MM.1S (cell line): ENCODE measurements around the gene XCR1.

Experiments used
- DNase-seq: peaks from one replicate; pipeline ENCODE4 v3.0.0-alpha.2; 2015
- H2AFZ ChIP-seq: fragments of 300-600 bp; sonication (generic); 2 replicates; pipeline ENCODE4 v1.6.0; 2016; ENCODE audit warnings: antibody characterized with exemption, low read length
- H3F3A ChIP-seq: fragments of 300-600 bp; sonication (generic); 2 replicates; pipeline ENCODE4 v1.6.1; 2016; ENCODE audit warnings: mild to moderate bottlenecking, antibody characterized with exemption, low read length, moderate library complexity, mixed read lengths; ENCODE audit not compliant: insufficient read depth
- H3K27ac ChIP-seq: fragments of 300-600 bp; sonication (generic); 2 replicates; pipeline ENCODE4 v1.5.1; 2016; ENCODE audit warnings: mild to moderate bottlenecking, low read length
- H3K27me3 ChIP-seq: fragments of 300-600 bp; sonication (generic); replicated peaks from 2 replicates; pipeline ENCODE4 v1.6.0; 2016; ENCODE audit warnings: low read length; ENCODE audit not compliant: insufficient read depth
- H3K36me3 ChIP-seq: fragments of 300-600 bp; sonication (generic); replicated peaks from 2 replicates; pipeline ENCODE4 v1.6.1; 2016; ENCODE audit warnings: mild to moderate bottlenecking, low read length, mixed read lengths; ENCODE audit not compliant: insufficient read depth
- H3K4me1 ChIP-seq: fragments of 300-600 bp; sonication (generic); 2 replicates; pipeline ENCODE4 v1.6.1; 2016; ENCODE audit warnings: low read length, mixed read lengths
- H3K4me2 ChIP-seq: fragments of 300-600 bp; sonication (generic); 2 replicates; pipeline ENCODE4 v1.6.0; 2016; ENCODE audit warnings: low read depth, low read length
- H3K4me3 ChIP-seq: fragments of 300-600 bp; sonication (generic); 2 replicates; pipeline ENCODE4 v1.5.1; 2016; ENCODE audit warnings: low read length, mixed read lengths
- H3K79me2 ChIP-seq: fragments of 300-600 bp; sonication (generic); 2 replicates; pipeline ENCODE4 v1.6.1; 2016; ENCODE audit warnings: mixed run types, low read length, mixed read lengths
- H3K9ac ChIP-seq: fragments of 300-600 bp; sonication (generic); 2 replicates; pipeline ENCODE4 v1.6.1; 2016; ENCODE audit warnings: low read length, mixed read lengths
- H3K9me2 ChIP-seq: fragments of 300-600 bp; sonication (generic); replicated peaks from 2 replicates; pipeline ENCODE4 v1.6.1; 2016; ENCODE audit warnings: mild to moderate bottlenecking, low read length, mixed read lengths; ENCODE audit not compliant: insufficient read depth
- H3K9me3 ChIP-seq: fragments of 300-600 bp; sonication (generic); replicated peaks from 2 replicates; pipeline ENCODE4 v1.6.1; 2016; ENCODE audit warnings: mild to moderate bottlenecking, low read length, mixed read lengths; ENCODE audit not compliant: insufficient read depth
- H4K20me1 ChIP-seq: fragments of 300-600 bp; sonication (generic); 2 replicates; pipeline ENCODE4 v1.6.1; 2016; ENCODE audit warnings: mild to moderate bottlenecking, low read length, moderate library complexity, mixed read lengths; ENCODE audit not compliant: insufficient read depth
- EZH2 ChIP-seq: fragments of 300-600 bp; sonication (generic); optimal IDR thresholded peaks from 2 replicates; pipeline ENCODE3; 2017; ENCODE audit warnings: low read depth, mild to moderate bottlenecking, antibody characterized with exemption, low read length, mixed read lengths
- EZH2phosphoT487 ChIP-seq: fragments of 300-600 bp; sonication (generic); IDR thresholded peaks from 2 replicates; pipeline ENCODE4 v1.6.1; 2018; ENCODE audit warnings: antibody characterized with exemption, low read length
- TF ChIP-seq, protein P1 (sequence below): fragments of 300-600 bp; sonication (generic); IDR thresholded peaks from 2 replicates; pipeline ENCODE4 v1.5.1; 2016; ENCODE audit warnings: antibody characterized with exemption, low read length, mixed read lengths

The XCR1 gene

DNA sequence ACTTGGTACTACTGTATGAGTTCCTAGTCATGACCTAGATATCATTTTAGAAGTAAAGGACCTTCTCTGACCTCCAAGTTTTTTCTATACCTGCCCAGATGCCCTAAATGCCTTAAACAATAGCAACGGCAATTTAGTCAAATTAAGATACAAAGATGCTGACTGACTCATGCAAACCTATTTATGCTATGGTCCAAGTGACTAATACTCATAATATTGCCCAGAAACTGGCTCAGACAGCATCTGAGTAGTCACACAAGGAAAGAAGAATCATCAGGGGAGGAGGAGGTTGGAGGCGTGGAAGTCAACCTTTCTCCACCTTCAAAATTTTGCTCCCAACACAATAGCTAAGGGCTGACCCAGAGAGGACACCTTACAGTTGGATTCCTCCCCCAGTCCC is 38.5 kb downstream of the XCR1 start:
- Histone ChIP-seq H3K4me3 (no peak overlapping the region), H2AFZ (no peak overlapping the region), H3K4me2 (no peak overlapping the region), H3K9ac (no peak overlapping the region), H3K9me3 (no peaks in the 10 kb centered on the region), H3K79me2 (no peaks in the 10 kb centered on the region), H3K27ac (no peak overlapping the region), H3K9me2 (no peaks in the 10 kb centered on the region), H3K27me3 (no peaks in the 10 kb centered on the region), H3F3A (no peaks in the 10 kb centered on the region), H3K4me1 (peaks cover 8% of the 10 kb centered on the region; the same call in 1 of the 2 replicates), H4K20me1 (no peaks in the 10 kb centered on the region), H3K36me3 (no peaks in the 10 kb centered on the region)
- no peak for DNase-seq
- no peak for TF ChIP-seq EZH2
- no peak for TF ChIP-seq EZH2phosphoT487
- TF ChIP-seq, protein P1, sequence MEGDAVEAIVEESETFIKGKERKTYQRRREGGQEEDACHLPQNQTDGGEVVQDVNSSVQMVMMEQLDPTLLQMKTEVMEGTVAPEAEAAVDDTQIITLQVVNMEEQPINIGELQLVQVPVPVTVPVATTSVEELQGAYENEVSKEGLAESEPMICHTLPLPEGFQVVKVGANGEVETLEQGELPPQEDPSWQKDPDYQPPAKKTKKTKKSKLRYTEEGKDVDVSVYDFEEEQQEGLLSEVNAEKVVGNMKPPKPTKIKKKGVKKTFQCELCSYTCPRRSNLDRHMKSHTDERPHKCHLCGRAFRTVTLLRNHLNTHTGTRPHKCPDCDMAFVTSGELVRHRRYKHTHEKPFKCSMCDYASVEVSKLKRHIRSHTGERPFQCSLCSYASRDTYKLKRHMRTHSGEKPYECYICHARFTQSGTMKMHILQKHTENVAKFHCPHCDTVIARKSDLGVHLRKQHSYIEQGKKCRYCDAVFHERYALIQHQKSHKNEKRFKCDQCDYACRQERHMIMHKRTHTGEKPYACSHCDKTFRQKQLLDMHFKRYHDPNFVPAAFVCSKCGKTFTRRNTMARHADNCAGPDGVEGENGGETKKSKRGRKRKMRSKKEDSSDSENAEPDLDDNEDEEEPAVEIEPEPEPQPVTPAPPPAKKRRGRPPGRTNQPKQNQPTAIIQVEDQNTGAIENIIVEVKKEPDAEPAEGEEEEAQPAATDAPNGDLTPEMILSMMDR, result no peak

DNA sequence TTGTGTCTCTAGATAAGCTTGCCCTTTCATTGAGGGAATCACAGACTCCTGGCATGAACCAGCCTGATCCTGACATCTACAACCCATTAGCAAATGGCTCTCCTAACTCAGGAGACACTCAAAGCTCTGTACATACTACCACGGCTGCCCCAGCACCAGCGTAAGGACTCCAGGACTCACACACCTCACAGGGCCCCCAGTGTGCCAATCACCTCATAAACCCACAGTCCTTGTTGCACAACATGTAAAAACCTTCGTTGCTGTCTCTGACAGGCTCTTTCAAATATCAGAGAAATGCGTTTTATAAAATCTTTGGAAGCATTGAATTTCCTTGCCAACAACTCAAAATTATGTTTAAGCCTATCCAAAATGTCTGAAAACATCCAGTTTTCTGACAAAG is 38.9 kb downstream of the XCR1 start:
- Histone ChIP-seq H3K4me2 (no peak overlapping the region), H3F3A (no peaks in the 10 kb centered on the region), H3K79me2 (no peaks in the 10 kb centered on the region), H3K27me3 (no peaks in the 10 kb centered on the region), H3K4me3 (no peak overlapping the region), H3K9me3 (no peaks in the 10 kb centered on the region), H3K4me1 (peaks cover 8% of the 10 kb centered on the region; the same call in 1 of the 2 replicates), H2AFZ (no peak overlapping the region), H3K27ac (no peak overlapping the region), H4K20me1 (no peaks in the 10 kb centered on the region), H3K9me2 (no peaks in the 10 kb centered on the region), H3K36me3 (no peaks in the 10 kb centered on the region), H3K9ac (no peak overlapping the region)
- no peak for DNase-seq
- no peak for TF ChIP-seq EZH2phosphoT487
- TF ChIP-seq, protein P1, result no peak
- TF ChIP-seq EZH2, result no peak

DNA sequence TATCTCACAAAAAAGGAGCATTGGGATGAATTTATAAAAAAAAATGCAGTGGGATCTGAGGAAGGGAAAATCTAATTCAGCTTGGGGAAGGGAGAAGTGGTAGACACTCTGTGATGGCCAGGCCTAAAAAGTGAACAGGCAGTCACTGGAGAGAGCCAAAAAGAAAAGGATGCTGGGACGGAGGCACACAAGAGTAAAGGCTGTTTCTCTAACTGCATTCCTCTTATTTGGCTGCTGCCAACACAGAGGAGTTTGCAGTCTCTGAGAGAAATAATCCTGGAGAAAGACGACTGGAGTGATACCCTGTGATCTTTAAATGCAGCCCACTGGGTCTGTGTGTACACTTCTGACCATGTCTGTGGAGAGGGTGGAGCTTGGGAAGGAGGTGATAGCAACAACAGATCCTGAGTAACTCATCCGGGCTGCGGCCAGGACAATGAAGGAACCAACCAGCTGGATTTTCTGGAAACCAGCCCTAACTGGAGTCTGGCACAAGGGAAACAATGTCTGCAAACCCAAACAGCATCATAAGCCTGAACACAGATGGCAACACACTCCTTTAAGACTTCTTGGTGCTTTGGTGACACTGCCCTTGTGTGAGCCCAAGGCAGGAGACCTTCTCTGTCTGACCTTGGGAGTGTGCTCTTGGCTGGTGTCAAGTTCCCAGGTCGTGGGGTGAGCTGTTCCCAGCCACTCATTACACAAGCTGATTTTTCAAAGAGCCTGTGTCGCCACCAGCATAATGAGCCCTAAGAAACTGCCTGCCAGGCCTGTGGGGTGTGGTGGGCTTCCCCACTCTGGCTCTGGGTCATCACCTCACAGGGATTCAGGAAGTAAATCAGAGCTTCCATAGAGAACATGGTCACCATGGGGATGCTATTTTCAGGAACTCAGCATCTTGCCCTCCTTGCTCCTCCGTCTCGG is 39.7 kb downstream of the XCR1 start:
- Histone ChIP-seq H3K9me2 (no peaks in the 10 kb centered on the region), H3K36me3 (no peaks in the 10 kb centered on the region), H2AFZ (no peak overlapping the region), H3F3A (no peaks in the 10 kb centered on the region), H3K4me2 (no peak overlapping the region), H3K27me3 (no peaks in the 10 kb centered on the region), H4K20me1 (no peaks in the 10 kb centered on the region), H3K9me3 (no peaks in the 10 kb centered on the region), H3K9ac (no peak overlapping the region), H3K79me2 (no peaks in the 10 kb centered on the region), H3K4me3 (no peak overlapping the region), H3K27ac (no peak overlapping the region), H3K4me1 (peaks cover 2% of the 10 kb centered on the region; the same call in 1 of the 2 replicates)
- DNase-seq, result no peak
- TF ChIP-seq EZH2phosphoT487 (no peak), EZH2 (no peak)
- TF ChIP-seq, protein P1, result no peak
